Suprapubic skin (tissue), 3 donors: ENCODE measurements around the gene OVCH1.

Experiments
- CTCF ChIP-seq, 2 donors: fragments of 200-600 bp in 1 of 2; fragments of 450-650 bp in 1 of 2; sonication (generic) in 1 of 2; IDR thresholded peaks; one replicate each; pipeline ENCODE4 v1.5.1; 2016 to 2019; ENCODE audit warnings: antibody characterized with exemption in 2 of 2, mild to moderate bottlenecking in 1 of 2, moderate library complexity in 1 of 2
- POLR2A ChIP-seq, 2 donors: fragments of 450-650 bp; IDR thresholded peaks; one replicate each; pipeline ENCODE4 v1.6.1; 2017; ENCODE audit warnings: antibody characterized with exemption in 2 of 2, mild to moderate bottlenecking in 2 of 2, moderate library complexity in 2 of 2

DNA sequence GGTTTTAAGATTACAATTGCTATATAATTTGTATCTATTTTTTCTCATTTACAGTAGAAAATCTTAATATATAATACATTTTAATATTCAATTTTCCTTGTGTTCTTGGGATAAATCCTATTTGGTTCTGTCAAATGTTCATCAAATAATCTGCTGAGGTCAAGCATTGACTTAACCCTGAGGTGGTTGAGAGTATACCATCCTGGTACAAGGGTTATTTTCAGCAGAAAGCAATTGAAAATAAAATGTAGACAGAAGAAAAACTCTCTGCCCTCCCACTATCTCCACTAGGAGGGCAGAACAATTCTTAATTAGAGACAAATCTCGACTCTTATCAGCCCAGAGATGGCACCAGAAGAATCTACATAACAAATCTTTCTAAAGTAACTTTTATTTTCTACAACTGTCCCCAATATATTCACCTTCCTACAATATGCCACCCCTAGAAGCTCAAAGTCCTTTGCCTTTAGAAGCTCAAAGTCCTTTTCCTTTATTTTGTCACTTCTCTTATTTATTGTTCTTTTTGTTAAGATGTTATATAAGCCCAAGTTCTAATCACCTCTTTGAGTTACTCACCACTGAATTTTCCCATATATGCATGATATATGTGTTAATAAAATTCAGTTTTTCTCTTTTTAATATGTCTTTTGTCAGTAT lies 58.6 kb downstream of the OVCH1 start:
- no peak for TF ChIP-seq POLR2A (IDR thresholded peaks at IDR 0.05)
- no peak for TF ChIP-seq CTCF (IDR thresholded peaks at IDR 0.05)
